ENCODE measurements around the gene TMEM185B.
"Not testable (repeated sequence)": the region's sequence is repeated elsewhere in the genome, so short reads cannot be mapped to it uniquely, and the experiment has no call there.

Gene TMEM185B

GRCh38 chr2:120208381-120209353 is 14.5 kb downstream of the TMEM185B start:
- no peak for DNase-seq (ENCODE audit: low spot score)

- no peak for DNase-seq (ENCODE audit: low spot score)
Observed at GRCh38 chr2:120206022-120206581, 17.1 kb downstream of the TMEM185B start.

- DNase-seq (ENCODE audit: low spot score), result no peak
Observed at GRCh38 chr2:120204945-120205670, 18.1 kb downstream of the TMEM185B start.

- DNase-seq (ENCODE audit: low spot score), result no peak
Observed at GRCh38 chr2:120204417-120204816, 18.8 kb downstream of the TMEM185B start.

- DNase-seq (ENCODE audit: low spot score), result no peak
Observed at GRCh38 chr2:120204022-120204405, 19.2 kb downstream of the TMEM185B start.

GRCh38 chr2:120203251-120204021 is 19.8 kb downstream of the TMEM185B start:
- no peak for DNase-seq (ENCODE audit: low spot score)

- not testable (repeated sequence) for DNase-seq (ENCODE audit: low spot score)
Observed at GRCh38 chr2:120199817-120200459, 23.3 kb downstream of the TMEM185B start.

GRCh38 chr2:120195553-120195952 is 27.6 kb downstream of the TMEM185B start:
- no peak for DNase-seq (ENCODE audit: low spot score)

- no peak for DNase-seq (ENCODE audit: low spot score)
Observed at GRCh38 chr2:120192280-120192679, 30.9 kb downstream of the TMEM185B start.

- DNase-seq (ENCODE audit: low spot score), result no peak
Observed at GRCh38 chr2:120189189-120189588, 34.0 kb downstream of the TMEM185B start.

- DNase-seq (ENCODE audit: low spot score), result no peak
Observed at GRCh38 chr2:120182019-120182560, 41.1 kb downstream of the TMEM185B start.

GRCh38 chr2:120180066-120180465 is 43.1 kb downstream of the TMEM185B start:
- no peak for DNase-seq (ENCODE audit: low spot score)

GRCh38 chr2:120179396-120179795 is 43.8 kb downstream of the TMEM185B start:
- DNase-seq (ENCODE audit: low spot score), result no peak

- DNase-seq (ENCODE audit: low spot score), result no peak
Observed at GRCh38 chr2:120177973-120178372, 45.2 kb downstream of the TMEM185B start.

- no peak for DNase-seq (ENCODE audit: low spot score)
Observed at GRCh38 chr2:120177001-120177621, 46.1 kb downstream of the TMEM185B start.

GRCh38 chr2:120176526-120176925 is 46.7 kb downstream of the TMEM185B start:
- no peak for DNase-seq (ENCODE audit: low spot score)

- DNase-seq (ENCODE audit: low spot score), result no peak
Observed at GRCh38 chr2:120174963-120175581, 48.1 kb downstream of the TMEM185B start.
